ENCODE results near the gene GDF10.

The GDF10 gene

DNA sequence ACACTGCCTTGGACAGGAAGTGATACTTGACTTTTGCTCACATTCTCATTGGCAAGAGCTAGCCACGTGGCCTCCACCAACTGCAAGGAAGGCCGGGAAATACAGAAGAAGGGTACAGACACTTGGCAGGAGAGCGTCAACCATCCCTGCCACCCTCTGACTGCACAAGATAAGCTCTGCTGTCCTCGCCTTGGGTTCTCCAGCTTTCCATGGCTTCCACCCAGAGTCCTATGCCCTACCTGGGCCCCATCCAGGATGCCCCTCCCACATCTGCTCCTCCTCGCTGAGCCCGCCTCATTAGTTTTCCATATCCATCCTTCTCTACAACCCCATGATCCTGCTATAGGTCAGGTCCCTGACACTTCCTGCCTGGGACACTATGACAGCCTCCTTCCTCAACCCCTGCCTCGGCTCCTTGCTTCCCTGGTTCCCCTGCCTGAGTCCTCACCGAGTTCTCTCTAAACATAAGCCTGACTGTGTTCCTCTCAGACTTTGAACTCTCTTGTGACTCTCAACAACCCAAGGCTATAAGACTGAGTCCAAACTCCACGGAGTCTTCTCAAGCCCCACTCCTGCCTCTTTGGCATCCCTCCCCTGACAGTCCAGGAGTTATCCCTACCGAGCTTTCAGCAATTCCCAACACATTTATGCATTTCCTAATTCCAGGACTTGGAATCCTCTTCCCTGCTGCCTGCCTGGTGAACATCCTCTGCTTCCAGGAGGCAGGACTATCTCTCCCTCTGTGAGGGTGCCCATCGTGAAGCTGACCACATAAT, 23.2 kb upstream of the GDF10 start:
- TF ChIP-seq, protein P1, sequence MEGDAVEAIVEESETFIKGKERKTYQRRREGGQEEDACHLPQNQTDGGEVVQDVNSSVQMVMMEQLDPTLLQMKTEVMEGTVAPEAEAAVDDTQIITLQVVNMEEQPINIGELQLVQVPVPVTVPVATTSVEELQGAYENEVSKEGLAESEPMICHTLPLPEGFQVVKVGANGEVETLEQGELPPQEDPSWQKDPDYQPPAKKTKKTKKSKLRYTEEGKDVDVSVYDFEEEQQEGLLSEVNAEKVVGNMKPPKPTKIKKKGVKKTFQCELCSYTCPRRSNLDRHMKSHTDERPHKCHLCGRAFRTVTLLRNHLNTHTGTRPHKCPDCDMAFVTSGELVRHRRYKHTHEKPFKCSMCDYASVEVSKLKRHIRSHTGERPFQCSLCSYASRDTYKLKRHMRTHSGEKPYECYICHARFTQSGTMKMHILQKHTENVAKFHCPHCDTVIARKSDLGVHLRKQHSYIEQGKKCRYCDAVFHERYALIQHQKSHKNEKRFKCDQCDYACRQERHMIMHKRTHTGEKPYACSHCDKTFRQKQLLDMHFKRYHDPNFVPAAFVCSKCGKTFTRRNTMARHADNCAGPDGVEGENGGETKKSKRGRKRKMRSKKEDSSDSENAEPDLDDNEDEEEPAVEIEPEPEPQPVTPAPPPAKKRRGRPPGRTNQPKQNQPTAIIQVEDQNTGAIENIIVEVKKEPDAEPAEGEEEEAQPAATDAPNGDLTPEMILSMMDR (IDR thresholded peaks at IDR 0.05): no peak

DNA sequence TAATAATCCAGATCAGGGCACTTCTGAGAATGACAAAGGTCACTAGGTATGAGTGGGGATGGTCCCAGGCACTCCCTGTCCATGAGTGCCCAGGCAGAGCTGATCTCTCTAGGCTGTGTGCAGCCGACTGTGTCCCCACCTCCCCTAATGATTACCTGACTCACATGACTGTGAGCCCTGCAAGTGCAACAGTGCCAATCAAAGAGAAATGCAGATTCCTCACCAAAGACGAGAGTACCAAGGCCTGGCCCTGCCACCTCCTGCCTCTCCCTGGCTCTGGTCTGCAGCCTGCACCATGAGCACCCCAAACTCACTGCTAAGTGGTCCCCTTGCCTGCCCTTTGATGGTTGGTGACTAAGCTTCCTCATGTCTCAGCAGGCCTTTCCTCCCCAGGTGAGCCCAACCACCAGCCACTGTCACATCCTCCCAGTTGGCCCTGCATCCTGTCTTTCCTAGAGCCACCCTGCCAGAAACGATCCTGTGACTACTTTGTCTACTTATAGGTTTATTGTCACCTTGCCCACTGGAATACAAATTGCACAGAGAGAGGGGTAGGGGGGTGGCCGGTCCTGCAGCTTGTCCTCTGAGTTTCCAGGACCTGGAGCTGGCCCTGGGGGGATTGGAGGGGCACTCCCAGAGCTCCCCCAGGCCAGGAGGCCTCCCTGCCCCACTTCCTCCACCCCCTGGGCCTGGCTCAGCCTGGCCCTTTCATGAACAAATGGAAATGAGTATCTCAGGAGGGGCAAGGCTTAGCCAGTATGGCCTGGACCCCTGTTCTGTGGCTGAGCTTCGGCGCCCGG, 22.4 kb upstream of the GDF10 start:
- TF ChIP-seq, protein P1 (IDR thresholded peaks at IDR 0.05): no peak

DNA sequence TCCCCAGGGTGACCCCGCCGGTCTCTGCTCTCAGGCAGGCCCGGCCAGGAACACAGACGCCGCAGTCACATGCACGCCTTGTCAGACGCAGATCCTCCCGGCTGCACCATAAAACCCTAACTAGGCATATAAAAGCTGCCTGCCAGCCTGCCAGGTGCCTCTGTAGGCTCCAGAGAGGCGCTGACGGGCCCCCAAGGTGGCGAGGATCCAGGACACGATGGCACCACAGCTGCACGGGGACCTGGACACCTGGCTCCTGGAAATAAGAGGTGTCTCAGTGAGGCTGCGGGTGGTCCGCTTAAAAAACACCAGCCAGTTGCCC, 21.9 kb upstream of the GDF10 start:
- TF ChIP-seq, protein P1 (IDR thresholded peaks at IDR 0.05): no peak

DNA sequence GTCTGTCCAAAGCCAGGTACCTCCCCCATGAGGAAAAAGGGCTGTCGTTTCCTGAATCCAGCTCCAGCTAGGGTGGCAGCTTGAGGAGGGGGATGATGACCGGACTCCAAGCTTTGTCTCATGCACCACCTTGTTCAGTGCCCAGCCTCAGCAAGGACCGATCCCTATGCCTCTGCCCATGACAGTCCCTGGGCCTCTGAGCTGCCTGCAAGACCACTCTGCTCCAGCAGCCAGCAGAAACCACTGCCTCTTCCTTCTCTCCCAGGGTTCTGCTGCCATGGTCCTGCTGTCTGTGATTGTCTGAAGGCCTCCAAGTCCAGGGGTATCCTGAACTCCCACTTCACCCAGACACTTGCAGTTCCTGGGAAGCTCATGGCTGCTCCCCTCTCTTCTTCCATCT, 21.3 kb upstream of the GDF10 start:
- TF ChIP-seq, protein P1 (IDR thresholded peaks at IDR 0.05): no peak

DNA sequence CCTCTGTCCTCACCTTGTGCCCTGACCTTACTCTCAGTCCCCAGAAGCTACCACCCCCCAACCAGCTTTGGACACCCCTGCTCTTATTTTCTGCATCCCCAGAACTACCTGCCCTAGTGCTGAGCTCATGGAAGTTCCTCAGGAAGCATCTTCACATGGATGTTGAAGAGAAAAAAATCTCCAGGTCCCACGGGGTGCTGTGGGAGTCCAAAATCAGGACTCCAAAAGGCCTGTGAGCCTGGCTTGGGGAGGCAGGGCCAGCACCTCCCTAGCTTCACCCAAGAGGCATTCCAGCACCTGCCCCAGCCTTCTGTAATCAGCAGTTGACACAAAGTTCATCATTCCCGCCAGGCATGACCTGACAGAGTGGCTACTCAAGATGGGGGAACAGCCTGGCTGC, 20.7 kb upstream of the GDF10 start:
- TF ChIP-seq, protein P1 (IDR thresholded peaks at IDR 0.05): no peak

DNA sequence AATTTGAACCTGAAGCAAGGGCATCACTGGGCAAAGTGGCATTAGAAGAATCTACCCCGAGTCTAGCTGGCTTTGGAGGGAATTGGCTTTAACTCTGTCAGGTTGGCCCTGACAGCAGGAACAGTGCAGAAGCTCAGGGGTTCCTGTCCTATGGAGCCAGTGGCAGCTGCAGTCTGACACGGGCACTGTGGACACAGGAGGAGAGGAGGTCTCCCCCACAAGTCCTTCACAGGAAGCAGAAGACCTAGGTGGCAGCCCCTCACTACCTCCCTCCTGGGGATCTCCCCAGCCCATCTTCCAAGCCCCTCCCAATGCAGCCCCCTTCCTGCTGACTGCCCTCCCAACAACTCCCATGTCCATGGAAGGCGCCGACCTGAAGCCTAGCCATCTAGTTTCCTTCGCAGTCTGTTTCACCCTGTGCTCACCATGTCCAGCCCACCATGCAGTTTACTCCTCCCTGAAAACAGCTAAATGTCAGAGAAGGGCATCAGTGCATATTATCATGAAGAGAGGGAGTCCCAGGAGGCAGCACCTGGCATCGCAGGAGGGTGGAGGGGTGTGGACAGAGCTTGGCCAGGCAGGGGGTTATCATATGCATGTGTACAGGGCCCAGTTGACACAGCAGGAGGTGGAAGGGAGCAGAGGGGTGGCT, 17.9 kb upstream of the GDF10 start:
- TF ChIP-seq, protein P1 (IDR thresholded peaks at IDR 0.05): no peak

DNA sequence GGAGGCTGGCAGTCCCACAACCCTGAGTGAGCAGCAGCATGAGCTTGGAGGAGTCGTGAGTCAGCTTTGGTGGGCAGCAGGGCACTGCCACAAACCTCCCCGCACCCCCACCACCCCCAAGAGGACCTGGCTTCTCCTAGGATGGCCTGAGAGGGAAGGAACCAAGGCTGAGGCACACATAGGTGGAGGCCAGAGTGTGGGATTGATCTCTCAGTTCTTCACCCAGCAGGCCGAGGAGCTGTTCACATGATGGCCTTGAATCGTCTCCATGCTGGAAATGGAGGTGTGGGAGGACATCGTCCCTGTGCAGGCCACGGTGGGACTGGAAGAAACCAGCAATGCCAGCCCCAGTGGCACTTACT, 17.4 kb upstream of the GDF10 start:
- TF ChIP-seq, protein P1 (IDR thresholded peaks at IDR 0.05): no peak

All from LNCAP (cell line).